NCI-H146 (cell line): ENCODE measurements around the gene HMX2.

ENCODE experiments used
- DNase-seq: peaks from one replicate; lab custom pipeline; 2025; lab: John Stamatoyannopoulos, UW

Gene HMX2

DNA sequence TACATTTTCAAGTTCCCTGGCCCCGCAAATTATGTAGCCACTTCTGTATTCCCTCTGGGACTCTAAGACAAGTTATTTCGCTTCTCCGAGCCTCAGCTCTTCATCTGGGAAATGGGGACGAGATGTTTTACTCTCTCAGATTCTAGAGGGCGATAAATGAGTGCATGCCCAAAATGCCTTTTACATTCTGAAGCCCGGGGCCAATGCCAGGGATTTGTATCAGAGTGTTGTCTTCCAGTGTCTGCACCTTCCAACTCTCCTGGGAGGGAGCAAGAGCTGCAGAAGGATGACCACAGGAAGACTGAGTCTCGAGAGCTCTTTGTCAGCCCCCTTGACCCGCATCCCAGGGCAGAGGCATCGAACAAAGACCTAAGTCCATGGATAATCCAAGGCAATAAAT, 46.1 kb downstream of the HMX2 start:
- no peak for DNase-seq
